GM18907 (cell line): ENCODE results near the gene CDK6.

Experiments used
- ATAC-seq: cut with Tn5 transposase; IDR thresholded peaks from one replicate; pipeline ENCODE4 v1.9.1; 2021; ENCODE audit warnings: mild to moderate bottlenecking, moderate library complexity; ENCODE audit not compliant: unreplicated experiment

CDK6 gene

GRCh38 chr7:92794831-92795230, 41.5 kb downstream of the CDK6 start:
- ATAC-seq: no peak

GRCh38 chr7:92794391-92794790, 42.0 kb downstream of the CDK6 start:
- no peak for ATAC-seq

GRCh38 chr7:92793656-92794205, 42.6 kb downstream of the CDK6 start:
- ATAC-seq: no peak

GRCh38 chr7:92790992-92791391, 45.4 kb downstream of the CDK6 start:
- no peak for ATAC-seq

GRCh38 chr7:92788559-92789183, 47.7 kb downstream of the CDK6 start:
- ATAC-seq: no peak

- ATAC-seq: no peak
Observed at GRCh38 chr7:92785923-92786322, 50.5 kb downstream of the CDK6 start.

GRCh38 chr7:92784935-92785334, 51.4 kb downstream of the CDK6 start:
- ATAC-seq: no peak

- no peak for ATAC-seq
Observed at GRCh38 chr7:92783260-92784201, 52.8 kb downstream of the CDK6 start.

- ATAC-seq: no peak
Observed at GRCh38 chr7:92782855-92783254, 53.5 kb downstream of the CDK6 start.

GRCh38 chr7:92782236-92782635, 54.1 kb downstream of the CDK6 start:
- no peak for ATAC-seq

- no peak for ATAC-seq
Observed at GRCh38 chr7:92781117-92781720, 55.2 kb downstream of the CDK6 start.

GRCh38 chr7:92778972-92779371, 57.4 kb downstream of the CDK6 start:
- no peak for ATAC-seq

- ATAC-seq: no peak
Observed at GRCh38 chr7:92777993-92778392, 58.4 kb downstream of the CDK6 start.

GRCh38 chr7:92773808-92774207, 62.6 kb downstream of the CDK6 start:
- no peak for ATAC-seq

- ATAC-seq: no peak
Observed at GRCh38 chr7:92769844-92770243, 66.5 kb downstream of the CDK6 start.

- ATAC-seq: peak; percentile 13
Observed at GRCh38 chr7:92769394-92769699, 67.0 kb downstream of the CDK6 start.

GRCh38 chr7:92768501-92769393, 67.6 kb downstream of the CDK6 start:
- peak; percentile 84 for ATAC-seq

GRCh38 chr7:92767437-92767836, 68.9 kb downstream of the CDK6 start:
- no peak for ATAC-seq

- ATAC-seq: no peak
Observed at GRCh38 chr7:92766461-92767003, 69.8 kb downstream of the CDK6 start.

- ATAC-seq: no peak
Observed at GRCh38 chr7:92765725-92766124, 70.6 kb downstream of the CDK6 start.
